Smooth muscle cell (in vitro differentiated cells): ENCODE measurements around the gene INPP4A. TPM values are rescaled to one million over a fixed set of nuclear protein-coding genes. Genes with fewer than 3 reads are reported as not detected.

Experiments used
- DNase-seq: peaks from one replicate; lab custom pipeline; 2025; ENCODE audit not compliant: unreplicated experiment; lab: John Stamatoyannopoulos, UW
- H2AFZ ChIP-seq: fragments of 200-600 bp; sonication (generic); 2 replicates; pipeline ENCODE4 v1.6.0; 2016; ENCODE audit warnings: antibody characterized with exemption, low read depth, mild to moderate bottlenecking
- H3F3A ChIP-seq: fragments of 200-600 bp; sonication (generic); 2 replicates; pipeline ENCODE4 v1.6.0; 2017; ENCODE audit warnings: antibody characterized with exemption, low read depth
- H3K27ac ChIP-seq: fragments of 200-600 bp; sonication (generic); 2 replicates; pipeline ENCODE4 v1.5.1; 2016; ENCODE audit warnings: low read depth, mild to moderate bottlenecking
- H3K27me3 ChIP-seq: fragments of 200-600 bp; sonication (generic); 2 replicates; pipeline ENCODE4 v1.6.1; 2016; ENCODE audit warnings: low read depth, mild to moderate bottlenecking
- H3K36me3 ChIP-seq: fragments of 200-600 bp; sonication (generic); 2 replicates; pipeline ENCODE4 v1.5.1; 2016; ENCODE audit warnings: low read depth
- H3K4me1 ChIP-seq: fragments of 200-600 bp; sonication (generic); 2 replicates; pipeline ENCODE4 v1.5.1; 2016; ENCODE audit warnings: low read depth
- H3K4me2 ChIP-seq: fragments of 200-600 bp; sonication (generic); 2 replicates; pipeline ENCODE4 v1.6.0; 2016; ENCODE audit warnings: mild to moderate bottlenecking
- H3K4me3 ChIP-seq: fragments of 200-600 bp; sonication (generic); 2 replicates; pipeline ENCODE4 v1.5.1; 2016; ENCODE audit warnings: mild to moderate bottlenecking
- H3K79me2 ChIP-seq: fragments of 200-600 bp; sonication (generic); 2 replicates; pipeline ENCODE4 v1.6.0; 2016; ENCODE audit warnings: low read depth, mild to moderate bottlenecking
- H3K9ac ChIP-seq: fragments of 200-600 bp; sonication (generic); 2 replicates; pipeline ENCODE4 v1.6.0; 2016; ENCODE audit warnings: low read depth
- H3K9me3 ChIP-seq: fragments of 200-600 bp; sonication (generic); replicated peaks from 2 replicates; pipeline ENCODE4 v1.5.1; 2016; ENCODE audit warnings: low read depth
- H4K20me1 ChIP-seq: fragments of 200-600 bp; sonication (generic); 2 replicates; pipeline ENCODE4 v1.6.0; 2016; ENCODE audit warnings: low read depth
- WGBS: methylation state at CpG from one replicate; pipeline ENCODE4 v1.1.7; 2016; ENCODE audit warnings: low lambda C conversion rate; 5-methylcytosine and 5-hydroxymethylcytosine counted together
- polyA plus RNA-seq: library from polyadenylated mRNA; unstranded; fragments of >200 nt; fragmentation: Nextera tagmentation; extraction: Ambion mirVana; gene quantifications from 2 replicates; pipeline ENCODE4 v1.2.1, GENCODE V29; 2016
- total RNA-seq: library from RNA; depleted of rRNA; stranded (reverse); fragments of >200 nt; gene quantifications from 2 replicates; pipeline ENCODE4 v1.2.3, GENCODE V29; 2014
- TF ChIP-seq, protein P1 (sequence below): fragments of 200-600 bp; sonication (generic); IDR thresholded peaks from 2 replicates; pipeline ENCODE4 v1.5.1; 2017; ENCODE audit warnings: borderline replicate concordance, mild to moderate bottlenecking, antibody characterized with exemption; ENCODE audit not compliant: insufficient read depth, poor library complexity, severe bottlenecking

The INPP4A gene
- total and polyA plus RNA-seq, 2 experiments from 2014 or later = 10.1 to 17.3 TPM

DNA sequence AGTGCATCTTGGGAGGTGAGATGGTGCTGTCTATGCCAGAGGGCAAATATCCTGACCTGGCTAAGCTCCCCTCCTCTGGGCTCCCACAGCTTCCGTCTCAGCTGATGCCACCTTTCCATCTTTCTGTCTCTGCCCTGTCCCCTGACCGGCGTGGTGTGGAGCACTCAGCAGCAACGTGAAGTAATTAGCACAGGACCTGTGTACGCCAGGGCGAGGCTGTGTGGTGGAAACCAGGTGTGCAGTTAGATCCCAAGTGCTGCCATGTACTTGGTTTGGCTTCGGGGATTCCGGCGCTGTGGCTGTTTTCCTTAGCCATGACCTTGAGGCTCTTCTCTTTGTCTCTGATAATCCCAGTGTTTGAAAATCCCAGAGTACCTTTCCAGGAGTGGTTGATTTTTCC is 127.1 kb downstream of the INPP4A start:
- no peaks in the 10 kb centered on the region for H3K36me3 ChIP-seq
- H3K9me3 ChIP-seq = no peaks in the 10 kb centered on the region
- WGBS = 96% methylated on average over 9 of the region's 9 CpGs
- no peak overlapping the region for H3K4me2 ChIP-seq
- H3K27me3 ChIP-seq = no peaks in the 10 kb centered on the region
- no peaks in the 10 kb centered on the region for H3K4me1 ChIP-seq
- no peak overlapping the region for H3K9ac ChIP-seq
- H4K20me1 ChIP-seq = no peaks in the 10 kb centered on the region
- no peaks in the 10 kb centered on the region for H3F3A ChIP-seq
- no peak overlapping the region for H2AFZ ChIP-seq
- TF ChIP-seq, protein P1, sequence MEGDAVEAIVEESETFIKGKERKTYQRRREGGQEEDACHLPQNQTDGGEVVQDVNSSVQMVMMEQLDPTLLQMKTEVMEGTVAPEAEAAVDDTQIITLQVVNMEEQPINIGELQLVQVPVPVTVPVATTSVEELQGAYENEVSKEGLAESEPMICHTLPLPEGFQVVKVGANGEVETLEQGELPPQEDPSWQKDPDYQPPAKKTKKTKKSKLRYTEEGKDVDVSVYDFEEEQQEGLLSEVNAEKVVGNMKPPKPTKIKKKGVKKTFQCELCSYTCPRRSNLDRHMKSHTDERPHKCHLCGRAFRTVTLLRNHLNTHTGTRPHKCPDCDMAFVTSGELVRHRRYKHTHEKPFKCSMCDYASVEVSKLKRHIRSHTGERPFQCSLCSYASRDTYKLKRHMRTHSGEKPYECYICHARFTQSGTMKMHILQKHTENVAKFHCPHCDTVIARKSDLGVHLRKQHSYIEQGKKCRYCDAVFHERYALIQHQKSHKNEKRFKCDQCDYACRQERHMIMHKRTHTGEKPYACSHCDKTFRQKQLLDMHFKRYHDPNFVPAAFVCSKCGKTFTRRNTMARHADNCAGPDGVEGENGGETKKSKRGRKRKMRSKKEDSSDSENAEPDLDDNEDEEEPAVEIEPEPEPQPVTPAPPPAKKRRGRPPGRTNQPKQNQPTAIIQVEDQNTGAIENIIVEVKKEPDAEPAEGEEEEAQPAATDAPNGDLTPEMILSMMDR = no peak
- no peaks in the 10 kb centered on the region for H3K79me2 ChIP-seq
- H3K4me3 ChIP-seq = no peak overlapping the region
- no peak overlapping the region for H3K27ac ChIP-seq
- DNase-seq = no peak

DNA sequence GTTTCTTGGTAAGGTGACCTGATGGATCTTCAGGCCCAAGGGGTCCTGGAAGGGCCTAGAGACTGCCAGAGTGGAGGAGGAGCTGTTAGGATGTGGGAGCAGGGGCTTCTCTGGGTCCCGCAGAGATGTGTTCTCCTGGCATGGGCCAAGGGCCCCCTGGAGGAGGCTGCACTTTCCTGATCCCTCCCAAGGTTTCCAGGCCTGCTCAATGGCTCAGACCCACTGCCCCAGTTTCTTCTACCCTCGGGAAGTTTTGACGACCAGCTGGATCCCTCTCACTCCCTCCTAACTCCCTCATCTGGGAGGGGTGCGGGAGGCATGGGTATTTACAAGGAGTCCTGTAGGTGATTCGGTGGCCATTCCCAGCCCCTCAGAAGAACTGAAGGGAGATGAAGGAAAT is 127.6 kb downstream of the INPP4A start:
- no peak overlapping the region for H2AFZ ChIP-seq
- H4K20me1 ChIP-seq = no peaks in the 10 kb centered on the region
- no peaks in the 10 kb centered on the region for H3K79me2 ChIP-seq

DNA sequence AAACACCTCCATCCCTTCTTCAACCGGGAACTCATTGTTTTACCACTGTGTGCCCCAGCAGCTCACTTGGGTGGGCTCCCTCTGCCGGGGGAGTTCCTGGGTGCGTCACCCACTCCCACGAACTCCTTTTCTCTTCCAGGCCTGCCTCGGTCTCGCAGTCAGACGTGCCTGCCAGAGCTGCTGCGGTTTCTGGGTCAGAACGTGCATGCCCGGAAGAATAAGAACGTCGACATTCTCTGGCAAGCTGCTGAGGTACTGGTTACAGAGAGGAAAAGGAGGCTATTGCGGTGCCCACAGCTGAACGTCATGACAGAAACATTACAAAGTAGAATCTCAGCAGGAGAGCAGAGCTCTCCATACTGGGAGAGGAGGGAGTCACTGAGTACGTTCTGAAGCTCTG is 128.0 kb downstream of the INPP4A start:
- no peaks in the 10 kb centered on the region for H3K36me3 ChIP-seq
- 90% methylated on average over 15 of the region's 15 CpGs for WGBS
- H3F3A ChIP-seq = no peaks in the 10 kb centered on the region
- DNase-seq = no peak
- H2AFZ ChIP-seq = no peak overlapping the region
- H4K20me1 ChIP-seq = no peaks in the 10 kb centered on the region
- H3K27ac ChIP-seq = no peak overlapping the region
- H3K4me2 ChIP-seq = no peak overlapping the region
- TF ChIP-seq, protein P1 = no peak
- no peaks in the 10 kb centered on the region for H3K79me2 ChIP-seq
- no peaks in the 10 kb centered on the region for H3K4me1 ChIP-seq
- no peak overlapping the region for H3K4me3 ChIP-seq
- no peak overlapping the region for H3K9ac ChIP-seq
- no peaks in the 10 kb centered on the region for H3K27me3 ChIP-seq
- H3K9me3 ChIP-seq = no peaks in the 10 kb centered on the region

More for the DNA sequence above, 127.6 kb downstream of the INPP4A start:
- DNase-seq = no peak
- Histone ChIP-seq H3K4me2 (no peak overlapping the region), H3K36me3 (no peaks in the 10 kb centered on the region), H3K27me3 (no peaks in the 10 kb centered on the region), H3K9me3 (no peaks in the 10 kb centered on the region), H3K4me3 (no peak overlapping the region), H3F3A (no peaks in the 10 kb centered on the region), H3K4me1 (no peaks in the 10 kb centered on the region), H3K27ac (no peak overlapping the region), H3K9ac (no peak overlapping the region)
- 96% methylated on average over 5 of the region's 5 CpGs for WGBS
- TF ChIP-seq, protein P1 = no peak

DNA sequence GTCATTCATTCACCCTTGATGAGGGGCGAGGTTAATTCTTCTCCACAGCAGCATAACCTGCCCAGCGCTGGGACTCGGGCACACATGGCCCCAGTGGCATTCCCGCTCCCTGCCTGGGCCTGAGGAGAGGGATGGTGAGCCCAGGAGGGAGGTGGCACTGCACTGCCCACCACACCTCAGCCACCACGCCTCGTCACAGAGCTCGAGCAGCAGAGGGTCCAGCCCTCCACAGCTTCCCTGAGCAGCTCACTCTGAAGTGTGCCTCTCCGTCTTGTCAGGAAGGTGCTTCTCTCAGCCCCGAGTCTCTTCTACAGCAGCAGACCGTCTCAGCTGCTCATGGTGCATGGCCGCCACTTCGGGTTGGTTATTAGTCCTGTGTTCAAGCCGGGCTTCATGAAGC is 128.8 kb downstream of the INPP4A start:
- Histone ChIP-seq H3K4me1 (no peaks in the 10 kb centered on the region), H3K36me3 (no peaks in the 10 kb centered on the region), H3K4me2 (no peak overlapping the region), H3K27ac (no peak overlapping the region), H3K27me3 (no peaks in the 10 kb centered on the region), H3K9me3 (no peaks in the 10 kb centered on the region), H3K9ac (no peak overlapping the region), H4K20me1 (no peaks in the 10 kb centered on the region), H2AFZ (no peak overlapping the region), H3F3A (no peaks in the 10 kb centered on the region), H3K4me3 (no peak overlapping the region), H3K79me2 (no peaks in the 10 kb centered on the region)
- TF ChIP-seq, protein P1 = no peak
- DNase-seq = no peak
- 96% methylated on average over 13 of the region's 13 CpGs for WGBS
